Measurements from ENCODE around the gene WFDC5. TPM values are rescaled to one million over a fixed set of nuclear protein-coding genes. Genes with fewer than 3 reads are reported as not detected.

WFDC5 gene
- total RNA-seq, 4 donors from 2014 or later = not detected

GRCh38 chr20:45115829-45116228 is 855 bp upstream of the WFDC5 start:
- no peak for DNase-seq
- 86 to 94% methylated on average over 4 of the region's 4 CpGs for WGBS, 2 donors
- Histone ChIP-seq H3K9me3 (no peaks in the 10 kb centered on the region), H3K27ac (no peak overlapping the region), H3K27me3 (no peaks in the 10 kb centered on the region), H3K36me3 (no peaks in the 10 kb centered on the region), H3K4me3 (replicated peaks in 1 of 3) (no peak overlapping the region), H3K4me1 (peaks cover 0 to 9% of the 10 kb centered on the region in 2 donors)
- no peak for TF ChIP-seq POLR2A (IDR thresholded peaks at IDR 0.05)
- TF ChIP-seq CTCF (IDR thresholded peaks at IDR 0.05) = no peak
- intact Hi-C loops (cut with DNase I) = no loop called here

GRCh38 chr20:45115386-45115774 is 406 bp upstream of the WFDC5 start:
- no peaks in the 10 kb centered on the region for H3K9me3 ChIP-seq
- H3K27ac ChIP-seq = no peak overlapping the region
- intact Hi-C loops (cut with DNase I) = no loop called here
- no peak overlapping the region for H3K4me3 ChIP-seq (replicated peaks in 1 of 3)
- no peak for DNase-seq
- H3K36me3 ChIP-seq = no peaks in the 10 kb centered on the region
- 74% methylated on average over 2 to 3 of the region's 3 CpGs for WGBS, 2 donors
- TF ChIP-seq CTCF (IDR thresholded peaks at IDR 0.05) (no peak), POLR2A (IDR thresholded peaks at IDR 0.05) (no peak)
- peaks cover 0 to 10% of the 10 kb centered on the region in 2 donors for H3K4me1 ChIP-seq
- no peaks in the 10 kb centered on the region for H3K27me3 ChIP-seq

- Histone ChIP-seq H3K4me1 (peaks cover 0 to 10% of the 10 kb centered on the region in 2 donors), H3K4me3 (replicated peaks in 1 of 3) (no peak overlapping the region), H3K27me3 (no peaks in the 10 kb centered on the region), H3K27ac (no peak overlapping the region), H3K36me3 (no peaks in the 10 kb centered on the region), H3K9me3 (no peaks in the 10 kb centered on the region)
- no peak for DNase-seq
- TF ChIP-seq POLR2A (IDR thresholded peaks at IDR 0.05) (no peak), CTCF (IDR thresholded peaks at IDR 0.05) (no peak)
- intact Hi-C loops (cut with DNase I) = no loop called here
- 90 to 94% methylated on average over 3 of the region's 3 CpGs for WGBS, 2 donors
Measured at GRCh38 chr20:45113865-45114264, 1.1 kb downstream of the WFDC5 start.

GRCh38 chr20:45112754-45113153 is 2.2 kb downstream of the WFDC5 start:
- H3K27ac ChIP-seq = no peak overlapping the region
- intact Hi-C loops (cut with DNase I) = no loop called here
- H3K9me3 ChIP-seq = no peaks in the 10 kb centered on the region
- DNase-seq = no peak
- TF ChIP-seq POLR2A (IDR thresholded peaks at IDR 0.05) (no peak), CTCF (IDR thresholded peaks at IDR 0.05) (no peak)
- peaks cover 0 to 10% of the 10 kb centered on the region in 2 donors for H3K4me1 ChIP-seq
- H3K27me3 ChIP-seq = no peaks in the 10 kb centered on the region
- no peaks in the 10 kb centered on the region for H3K36me3 ChIP-seq
- no peak overlapping the region for H3K4me3 ChIP-seq (replicated peaks in 1 of 3)

- DNase-seq = peak; percentile 39 to 47
- intact Hi-C loops (cut with DNase I) = no loop called here
- Histone ChIP-seq H3K9me3 (no peaks in the 10 kb centered on the region), H3K36me3 (no peaks in the 10 kb centered on the region), H3K4me3 (replicated peaks in 1 of 3) (no peak overlapping the region), H3K4me1 (peaks cover 0 to 10% of the 10 kb centered on the region in 2 donors), H3K27ac (no peak overlapping the region), H3K27me3 (no peaks in the 10 kb centered on the region)
- 49 to 53% methylated on average over 16 to 17 of the region's 17 CpGs for WGBS, 2 donors
- peak in 4 of 6 experiments; percentile 9 to 44 (median 22) for TF ChIP-seq CTCF (IDR thresholded peaks at IDR 0.05)
- no peak for TF ChIP-seq POLR2A (IDR thresholded peaks at IDR 0.05)
Measured at GRCh38 chr20:45111799-45112471, 3.0 kb downstream of the WFDC5 start.

Measured in thyroid gland (tissue), 4 donors.